ENCODE results near the gene GPR21.

- TF ChIP-seq CTCF (IDR thresholded peaks at IDR 0.05) = no peak
- TF ChIP-seq POLR2AphosphoS5 (IDR thresholded peaks at IDR 0.05; ENCODE audit: low read depth, low read length) = no peak
- no peak for TF ChIP-seq RFX5 (IDR thresholded peaks at IDR 0.05; ENCODE audit: low read length)
- no peak for TF ChIP-seq FOXM1 (IDR thresholded peaks at IDR 0.05; ENCODE audit: low read depth)
- TF ChIP-seq FOXJ3 (CRISPR knock-in tag; IDR thresholded peaks at IDR 0.05) = no peak
- TF ChIP-seq USF1 (IDR thresholded peaks at IDR 0.05; ENCODE audit: borderline replicate concordance, low read depth) = no peak
- TF ChIP-seq EP300 (IDR thresholded peaks at IDR 0.05; ENCODE audit: borderline replicate concordance in 1 of 2, low read depth in 1 of 2, low read length in 1 of 2) = no peak
- no peak for TF ChIP-seq RCOR1 (IDR thresholded peaks at IDR 0.05; ENCODE audit: low read length)
Measured at GRCh38 chr9:123070198-123070597, 36.7 kb downstream of the GPR21 start.
